ENCODE measurements around the gene P2RX3. TPM values are rescaled to one million over a fixed set of nuclear protein-coding genes. Genes with fewer than 3 reads are reported as not detected.

P2RX3 gene
- total and polyA plus RNA-seq, 2 of the 8 experiments (the other 6 are each of a cell fraction or from before 2014, with no cell fraction given): 0.45 to 0.47 TPM

DNA sequence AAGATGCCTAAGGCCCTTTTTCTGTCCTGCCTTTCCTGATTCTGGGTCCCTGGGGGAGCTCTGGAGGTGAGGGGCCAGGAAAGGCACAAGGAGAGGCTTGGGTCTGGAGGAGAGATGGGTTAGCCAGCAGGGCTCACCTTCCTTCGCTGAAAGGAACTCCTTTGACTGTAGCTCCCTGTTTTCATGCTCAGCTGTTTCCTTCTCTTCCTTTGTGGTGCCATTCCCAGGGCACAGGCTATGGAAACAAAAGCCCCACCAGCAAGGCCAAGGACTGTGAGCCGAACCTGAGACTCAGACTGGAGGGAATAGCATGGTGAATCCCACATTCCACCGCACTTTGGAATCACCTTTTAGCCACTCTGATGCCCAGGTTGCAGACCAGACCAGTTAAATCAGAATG lies 78.3 kb downstream of the P2RX3 start (continued):
- TF ChIP-seq, protein P1, sequence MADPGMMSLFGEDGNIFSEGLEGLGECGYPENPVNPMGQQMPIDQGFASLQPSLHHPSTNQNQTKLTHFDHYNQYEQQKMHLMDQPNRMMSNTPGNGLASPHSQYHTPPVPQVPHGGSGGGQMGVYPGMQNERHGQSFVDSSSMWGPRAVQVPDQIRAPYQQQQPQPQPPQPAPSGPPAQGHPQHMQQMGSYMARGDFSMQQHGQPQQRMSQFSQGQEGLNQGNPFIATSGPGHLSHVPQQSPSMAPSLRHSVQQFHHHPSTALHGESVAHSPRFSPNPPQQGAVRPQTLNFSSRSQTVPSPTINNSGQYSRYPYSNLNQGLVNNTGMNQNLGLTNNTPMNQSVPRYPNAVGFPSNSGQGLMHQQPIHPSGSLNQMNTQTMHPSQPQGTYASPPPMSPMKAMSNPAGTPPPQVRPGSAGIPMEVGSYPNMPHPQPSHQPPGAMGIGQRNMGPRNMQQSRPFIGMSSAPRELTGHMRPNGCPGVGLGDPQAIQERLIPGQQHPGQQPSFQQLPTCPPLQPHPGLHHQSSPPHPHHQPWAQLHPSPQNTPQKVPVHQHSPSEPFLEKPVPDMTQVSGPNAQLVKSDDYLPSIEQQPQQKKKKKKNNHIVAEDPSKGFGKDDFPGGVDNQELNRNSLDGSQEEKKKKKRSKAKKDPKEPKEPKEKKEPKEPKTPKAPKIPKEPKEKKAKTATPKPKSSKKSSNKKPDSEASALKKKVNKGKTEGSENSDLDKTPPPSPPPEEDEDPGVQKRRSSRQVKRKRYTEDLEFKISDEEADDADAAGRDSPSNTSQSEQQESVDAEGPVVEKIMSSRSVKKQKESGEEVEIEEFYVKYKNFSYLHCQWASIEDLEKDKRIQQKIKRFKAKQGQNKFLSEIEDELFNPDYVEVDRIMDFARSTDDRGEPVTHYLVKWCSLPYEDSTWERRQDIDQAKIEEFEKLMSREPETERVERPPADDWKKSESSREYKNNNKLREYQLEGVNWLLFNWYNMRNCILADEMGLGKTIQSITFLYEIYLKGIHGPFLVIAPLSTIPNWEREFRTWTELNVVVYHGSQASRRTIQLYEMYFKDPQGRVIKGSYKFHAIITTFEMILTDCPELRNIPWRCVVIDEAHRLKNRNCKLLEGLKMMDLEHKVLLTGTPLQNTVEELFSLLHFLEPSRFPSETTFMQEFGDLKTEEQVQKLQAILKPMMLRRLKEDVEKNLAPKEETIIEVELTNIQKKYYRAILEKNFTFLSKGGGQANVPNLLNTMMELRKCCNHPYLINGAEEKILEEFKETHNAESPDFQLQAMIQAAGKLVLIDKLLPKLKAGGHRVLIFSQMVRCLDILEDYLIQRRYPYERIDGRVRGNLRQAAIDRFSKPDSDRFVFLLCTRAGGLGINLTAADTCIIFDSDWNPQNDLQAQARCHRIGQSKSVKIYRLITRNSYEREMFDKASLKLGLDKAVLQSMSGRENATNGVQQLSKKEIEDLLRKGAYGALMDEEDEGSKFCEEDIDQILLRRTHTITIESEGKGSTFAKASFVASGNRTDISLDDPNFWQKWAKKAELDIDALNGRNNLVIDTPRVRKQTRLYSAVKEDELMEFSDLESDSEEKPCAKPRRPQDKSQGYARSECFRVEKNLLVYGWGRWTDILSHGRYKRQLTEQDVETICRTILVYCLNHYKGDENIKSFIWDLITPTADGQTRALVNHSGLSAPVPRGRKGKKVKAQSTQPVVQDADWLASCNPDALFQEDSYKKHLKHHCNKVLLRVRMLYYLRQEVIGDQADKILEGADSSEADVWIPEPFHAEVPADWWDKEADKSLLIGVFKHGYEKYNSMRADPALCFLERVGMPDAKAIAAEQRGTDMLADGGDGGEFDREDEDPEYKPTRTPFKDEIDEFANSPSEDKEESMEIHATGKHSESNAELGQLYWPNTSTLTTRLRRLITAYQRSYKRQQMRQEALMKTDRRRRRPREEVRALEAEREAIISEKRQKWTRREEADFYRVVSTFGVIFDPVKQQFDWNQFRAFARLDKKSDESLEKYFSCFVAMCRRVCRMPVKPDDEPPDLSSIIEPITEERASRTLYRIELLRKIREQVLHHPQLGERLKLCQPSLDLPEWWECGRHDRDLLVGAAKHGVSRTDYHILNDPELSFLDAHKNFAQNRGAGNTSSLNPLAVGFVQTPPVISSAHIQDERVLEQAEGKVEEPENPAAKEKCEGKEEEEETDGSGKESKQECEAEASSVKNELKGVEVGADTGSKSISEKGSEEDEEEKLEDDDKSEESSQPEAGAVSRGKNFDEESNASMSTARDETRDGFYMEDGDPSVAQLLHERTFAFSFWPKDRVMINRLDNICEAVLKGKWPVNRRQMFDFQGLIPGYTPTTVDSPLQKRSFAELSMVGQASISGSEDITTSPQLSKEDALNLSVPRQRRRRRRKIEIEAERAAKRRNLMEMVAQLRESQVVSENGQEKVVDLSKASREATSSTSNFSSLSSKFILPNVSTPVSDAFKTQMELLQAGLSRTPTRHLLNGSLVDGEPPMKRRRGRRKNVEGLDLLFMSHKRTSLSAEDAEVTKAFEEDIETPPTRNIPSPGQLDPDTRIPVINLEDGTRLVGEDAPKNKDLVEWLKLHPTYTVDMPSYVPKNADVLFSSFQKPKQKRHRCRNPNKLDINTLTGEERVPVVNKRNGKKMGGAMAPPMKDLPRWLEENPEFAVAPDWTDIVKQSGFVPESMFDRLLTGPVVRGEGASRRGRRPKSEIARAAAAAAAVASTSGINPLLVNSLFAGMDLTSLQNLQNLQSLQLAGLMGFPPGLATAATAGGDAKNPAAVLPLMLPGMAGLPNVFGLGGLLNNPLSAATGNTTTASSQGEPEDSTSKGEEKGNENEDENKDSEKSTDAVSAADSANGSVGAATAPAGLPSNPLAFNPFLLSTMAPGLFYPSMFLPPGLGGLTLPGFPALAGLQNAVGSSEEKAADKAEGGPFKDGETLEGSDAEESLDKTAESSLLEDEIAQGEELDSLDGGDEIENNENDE (IDR thresholded peaks at IDR 0.05; ENCODE audit: insufficient replicate concordance, low read length): no peak
- no peak for TF ChIP-seq JUN (IDR thresholded peaks at IDR 0.05; ENCODE audit: low read depth, low read length)

Data from H1 (cell line).